ENCODE data around the gene WNT1. TPM values are rescaled to one million over a fixed set of nuclear protein-coding genes. Genes with fewer than 3 reads are reported as not detected.

Gene WNT1
- total RNA-seq, 1 donor from 2014 or later: not detected

- Mint-ChIP-seq H3K36me3 (ENCODE audit: insufficient read depth) (peaks cover 7% of the 10 kb centered on the region), H3K27me3 (no peaks in the 10 kb centered on the region), H3K4me1 (ENCODE audit: low read depth) (peaks cover 20% of the 10 kb centered on the region), H3K4me3 (ENCODE audit: low read depth) (no peak overlapping the region), H3K9me3 (ENCODE audit: low read depth) (no peaks in the 10 kb centered on the region), H3K27ac (no peak overlapping the region)
- no peak for DNase-seq (ENCODE audit: low spot score, unreplicated experiment)
- no peak for TF ChIP-seq CTCF (IDR thresholded peaks at IDR 0.05; ENCODE audit: unreplicated experiment)
Observed at GRCh38 chr12:48954061-48954460, 24.1 kb upstream of the WNT1 start.

GRCh38 chr12:48954841-48955501, 23.2 kb upstream of the WNT1 start:
- H3K9me3 Mint-ChIP-seq (ENCODE audit: low read depth): no peaks in the 10 kb centered on the region
- no peak for TF ChIP-seq CTCF (IDR thresholded peaks at IDR 0.05; ENCODE audit: unreplicated experiment)
- no peaks in the 10 kb centered on the region for H3K27me3 Mint-ChIP-seq
- H3K4me3 Mint-ChIP-seq (ENCODE audit: low read depth): peak overlapping the region; percentile 96
- peaks cover 7% of the 10 kb centered on the region for H3K36me3 Mint-ChIP-seq (ENCODE audit: insufficient read depth)
- H3K27ac Mint-ChIP-seq: no peak overlapping the region
- DNase-seq (ENCODE audit: low spot score, unreplicated experiment): no peak
- peaks cover 20% of the 10 kb centered on the region for H3K4me1 Mint-ChIP-seq (ENCODE audit: low read depth)

GRCh38 chr12:48956279-48957140, 21.6 kb upstream of the WNT1 start:
- Mint-ChIP-seq H3K9me3 (ENCODE audit: low read depth) (no peaks in the 10 kb centered on the region), H3K27ac (peak overlapping the region; percentile 96), H3K4me1 (ENCODE audit: low read depth) (peaks cover 20% of the 10 kb centered on the region), H3K4me3 (ENCODE audit: low read depth) (peak overlapping the region; percentile 96), H3K36me3 (ENCODE audit: insufficient read depth) (peaks cover 7% of the 10 kb centered on the region), H3K27me3 (peaks cover 5% of the 10 kb centered on the region)
- peak; percentile 36 for TF ChIP-seq CTCF (IDR thresholded peaks at IDR 0.05; ENCODE audit: unreplicated experiment)
- no peak for DNase-seq (ENCODE audit: low spot score, unreplicated experiment)

GRCh38 chr12:48957141-48958048, 20.7 kb upstream of the WNT1 start, which contains the start of gene ARF3:
Gene ARF3 (minus strand): TSS chr12:48957487. CDS start chr12:48941095, 16,392 bp downstream.
- H3K27ac Mint-ChIP-seq: peak within 1 kb of the TSS; percentile 96
- H3K27me3 Mint-ChIP-seq: peaks cover 5% of the 10 kb centered on the region
- H3K9me3 Mint-ChIP-seq (ENCODE audit: low read depth): no peaks in the 10 kb centered on the region
- H3K4me1 Mint-ChIP-seq (ENCODE audit: low read depth): peaks cover 20% of the 10 kb centered on the region
- TF ChIP-seq CTCF (IDR thresholded peaks at IDR 0.05; ENCODE audit: unreplicated experiment): peak; percentile 15
- peak within 1 kb of the TSS; percentile 96 for H3K4me3 Mint-ChIP-seq (ENCODE audit: low read depth)
- DNase-seq (ENCODE audit: low spot score, unreplicated experiment): peak; percentile 94
- peaks cover 6% of the 10 kb centered on the region for H3K36me3 Mint-ChIP-seq (ENCODE audit: insufficient read depth)

- peak overlapping the region; percentile 58 for H3K27ac Mint-ChIP-seq
- TF ChIP-seq CTCF (IDR thresholded peaks at IDR 0.05; ENCODE audit: unreplicated experiment): no peak
- H3K4me3 Mint-ChIP-seq (ENCODE audit: low read depth): peak overlapping the region; percentile 96
- peaks cover 3% of the 10 kb centered on the region for H3K36me3 Mint-ChIP-seq (ENCODE audit: insufficient read depth)
- DNase-seq (ENCODE audit: low spot score, unreplicated experiment): no peak
- H3K9me3 Mint-ChIP-seq (ENCODE audit: low read depth): no peaks in the 10 kb centered on the region
- peaks cover 20% of the 10 kb centered on the region for H3K4me1 Mint-ChIP-seq (ENCODE audit: low read depth)
- H3K27me3 Mint-ChIP-seq: peaks cover 5% of the 10 kb centered on the region
Observed at GRCh38 chr12:48958049-48958388, 20.1 kb upstream of the WNT1 start.

Measured in progenitor cell of endocrine pancreas (in vitro differentiated cells).